H54 (cell line): ENCODE results near the gene EMP1.

Experiments used
- DNase-seq: peaks from one replicate; pipeline ENCODE4 v3.0.0; 2011; ENCODE audit warnings: low spot score, mixed read lengths; ENCODE audit not compliant: insufficient read length
- FAIRE-seq: peaks from 3 replicates; lab custom pipeline; 2011; peaks lifted over from hg19 to GRCh38; lab: Jason Lieb, UNC
- POLR2A ChIP-seq: IDR thresholded peaks from 2 replicates; pipeline ENCODE4 v1.6.1; 2011; ENCODE audit warnings: low read depth, mild to moderate bottlenecking, low read length

The EMP1 gene

GRCh38 chr12:13197032-13197431 is 506 bp downstream of the EMP1 start:
- TF ChIP-seq POLR2A: no peak

GRCh38 chr12:13197526-13198143 is 1.1 kb downstream of the EMP1 start:
- DNase-seq (no peak), FAIRE-seq (no peak)
- no peak for TF ChIP-seq POLR2A

More at GRCh38 chr12:13197032-13197431, 506 bp downstream of the EMP1 start:
- FAIRE-seq (no peak), DNase-seq (no peak)

DNA sequence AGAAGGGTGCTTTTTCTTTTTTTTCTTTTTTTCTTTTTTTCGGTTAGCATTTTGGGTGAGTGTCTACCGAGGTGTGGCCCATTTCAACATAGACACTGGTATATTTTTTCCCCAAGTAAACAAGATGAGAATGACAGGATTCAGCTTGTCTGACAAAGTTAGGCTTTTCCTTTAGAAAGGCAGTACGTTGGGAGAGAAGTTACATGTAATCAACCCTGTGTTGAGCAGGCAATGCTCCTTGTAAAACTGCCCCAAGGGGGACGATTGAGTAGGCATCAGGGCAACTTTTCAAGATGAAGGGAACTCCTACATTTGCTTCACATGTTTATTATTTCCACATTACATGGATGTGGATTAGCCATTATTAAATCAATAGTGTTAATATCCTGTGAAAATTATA is 1.7 kb downstream of the EMP1 start:
- no peak for TF ChIP-seq POLR2A
- FAIRE-seq (no peak), DNase-seq (no peak)

DNA sequence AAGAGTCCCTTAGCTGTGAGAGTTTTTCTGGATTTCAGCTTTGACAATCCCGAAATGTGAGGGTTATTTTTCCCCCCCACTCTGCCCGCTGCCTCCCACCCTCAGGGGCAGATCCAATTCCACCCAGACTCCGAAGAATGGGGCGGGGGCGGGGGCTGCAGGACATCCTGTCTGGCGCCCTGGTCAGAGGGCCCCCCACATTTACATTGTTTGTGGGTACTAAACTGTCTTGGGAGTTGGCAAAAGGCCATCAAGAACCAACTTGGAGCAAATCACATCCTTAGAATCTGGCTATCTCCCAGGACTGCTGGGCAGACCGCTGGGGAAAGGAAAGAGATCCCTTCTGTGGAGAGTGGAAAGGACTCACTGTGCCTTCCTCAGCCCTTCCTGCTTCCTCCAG is 2.4 kb downstream of the EMP1 start:
- DNase-seq (no peak), FAIRE-seq (no peak)
- TF ChIP-seq POLR2A: no peak

DNA sequence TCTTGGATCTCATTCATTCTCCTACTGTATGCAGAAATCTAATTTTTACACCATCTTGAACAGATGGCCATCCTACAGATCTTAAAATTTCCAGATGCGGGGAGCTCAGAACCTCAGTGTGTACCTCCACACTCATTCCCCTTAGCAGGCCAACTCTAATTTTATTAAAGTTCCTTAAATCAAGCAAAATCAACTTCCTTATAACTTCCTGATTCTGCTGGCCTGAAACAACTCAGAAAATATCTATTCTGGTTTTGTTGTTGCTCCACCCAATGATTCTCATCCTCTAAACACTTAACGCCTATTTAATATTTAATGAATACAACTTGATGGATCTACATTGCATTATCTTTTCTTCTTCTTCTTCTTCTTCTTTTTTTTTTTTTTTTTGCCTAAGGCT is 3.1 kb downstream of the EMP1 start:
- FAIRE-seq (no peak), DNase-seq (no peak)
- TF ChIP-seq POLR2A: no peak

GRCh38 chr12:13200841-13201240 is 4.3 kb downstream of the EMP1 start:
- TF ChIP-seq POLR2A: no peak
- no peak for DNase-seq
- FAIRE-seq: no peak

- FAIRE-seq (no peak), DNase-seq (no peak)
- no peak for TF ChIP-seq POLR2A
Measured at GRCh38 chr12:13203034-13203922, 6.8 kb downstream of the EMP1 start.

DNA sequence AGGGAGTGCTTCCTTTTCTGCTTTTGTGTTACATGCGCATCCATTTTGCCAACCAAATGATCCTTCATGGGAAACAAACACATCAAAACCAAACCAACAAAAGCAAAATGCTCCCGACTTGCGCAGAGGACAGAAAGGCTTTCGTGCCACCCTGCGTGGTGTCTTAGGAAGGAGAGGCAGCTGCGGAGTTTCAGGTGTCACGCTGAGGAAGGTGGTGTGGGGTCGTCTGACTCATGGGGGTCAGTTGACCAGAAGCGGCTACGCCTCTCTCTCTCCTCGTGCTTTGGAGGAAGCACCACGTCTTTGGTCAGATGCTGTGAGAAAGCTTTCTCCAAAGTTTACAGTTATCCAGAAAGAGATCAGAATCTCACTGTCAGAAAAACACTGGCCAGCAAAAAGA is 7.9 kb downstream of the EMP1 start:
- TF ChIP-seq POLR2A: no peak
- DNase-seq: no peak
- no peak for FAIRE-seq

DNA sequence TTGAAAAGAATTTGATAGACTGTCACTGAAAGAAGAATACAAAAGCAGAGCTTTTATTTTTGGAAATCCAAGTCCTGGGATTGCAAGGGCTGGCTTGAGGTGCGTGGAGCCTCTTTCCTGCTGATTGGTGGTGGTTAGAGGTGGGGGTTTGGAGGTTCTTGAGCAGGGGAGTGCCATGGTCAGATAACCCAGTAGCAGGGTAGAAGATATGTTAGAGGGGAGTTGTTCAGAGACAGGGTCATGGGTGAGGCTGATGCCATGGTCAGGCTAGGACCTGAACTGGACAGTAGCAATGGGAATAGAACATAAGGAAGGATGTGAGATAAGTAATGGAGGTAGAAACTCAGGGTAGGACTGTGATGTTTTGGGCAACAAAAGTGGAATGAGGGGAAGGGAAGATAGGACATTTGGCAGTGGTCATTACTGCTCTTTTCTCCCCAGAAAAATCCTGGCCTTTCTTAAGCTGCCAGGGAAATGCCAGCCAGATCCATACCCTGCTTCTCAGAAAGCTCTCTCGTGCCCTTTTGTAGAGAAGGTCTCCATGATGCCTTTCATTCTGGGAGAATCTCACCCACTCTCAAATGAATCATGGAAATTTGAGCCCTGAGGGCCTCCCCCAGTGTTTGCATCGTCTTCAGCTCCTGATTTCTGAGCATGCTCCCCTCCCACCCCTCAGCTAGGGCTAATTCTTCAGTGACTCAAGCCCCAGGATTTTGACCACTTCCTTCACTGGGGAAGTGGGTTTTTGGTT is 9.5 kb downstream of the EMP1 start:
- FAIRE-seq (peak; percentile 86), DNase-seq (no peak)
- TF ChIP-seq POLR2A: no peak

- FAIRE-seq (no peak), DNase-seq (peak; percentile 67)
- TF ChIP-seq POLR2A: no peak
Measured at GRCh38 chr12:13206560-13206897, 10.0 kb downstream of the EMP1 start.

- DNase-seq (no peak), FAIRE-seq (no peak)
- no peak for TF ChIP-seq POLR2A
Measured at GRCh38 chr12:13208533-13209435, 12.3 kb downstream of the EMP1 start.

DNA sequence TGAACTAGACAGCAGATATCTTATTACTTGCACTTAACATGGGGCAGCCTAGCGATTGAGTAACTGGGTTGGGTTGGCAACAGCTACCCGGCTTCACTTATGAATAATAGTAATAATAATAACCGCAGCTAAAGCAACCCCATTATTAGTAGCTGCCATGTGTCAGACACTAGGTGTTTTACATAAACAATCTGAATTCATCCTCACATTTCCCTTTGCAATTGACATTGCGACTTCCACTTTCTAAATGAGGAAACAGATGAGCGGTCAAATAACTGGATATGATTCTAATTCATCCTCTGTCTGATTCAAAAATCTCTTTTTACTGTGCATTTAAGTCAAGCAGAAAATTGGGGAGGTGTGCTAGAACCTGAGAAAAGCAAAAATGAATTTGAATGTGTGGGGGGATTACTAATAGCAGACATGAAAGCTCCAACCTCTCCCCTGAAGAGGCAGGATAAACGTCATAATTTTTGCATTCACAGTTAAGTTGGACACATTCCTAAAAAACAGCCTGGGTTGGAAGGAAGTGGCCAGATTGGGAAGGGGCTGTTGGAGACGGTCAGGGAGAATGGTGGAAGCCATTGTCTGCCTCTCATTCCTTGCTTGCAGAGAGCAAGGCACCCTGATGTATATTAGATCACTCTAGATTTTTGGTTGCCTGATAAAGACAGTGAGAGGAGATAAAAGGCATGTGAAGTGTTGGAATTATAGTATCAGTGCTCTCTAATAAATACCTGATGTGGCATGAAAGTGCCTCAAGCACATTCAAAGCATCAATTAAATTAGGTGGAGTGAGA is 13.1 kb downstream of the EMP1 start:
- DNase-seq (no peak), FAIRE-seq (no peak)
- no peak for TF ChIP-seq POLR2A
